MV-4-11 (cell line): ENCODE data around the gene PRAMEF17.
"Not testable (repeated sequence)": the region's sequence is repeated elsewhere in the genome, so short reads cannot be mapped to it uniquely, and the experiment has no call there.

Experiments
- DNase-seq: peaks from one replicate; lab custom pipeline; 2025; lab: John Stamatoyannopoulos, UW

The PRAMEF17 gene

GRCh38 chr1:13389332-13389731, at the start of gene PRAMEF17:
Gene PRAMEF17, plus strand, starts transcription at chr1:13389632. Its CDS starts 26 bp downstream, at chr1:13389658.
- not testable (repeated sequence) for DNase-seq

GRCh38 chr1:13342496-13342895, 46.9 kb upstream of the PRAMEF17 start:
- not testable (repeated sequence) for DNase-seq

- not testable (repeated sequence) for DNase-seq
Measured at GRCh38 chr1:13347034-13347433, 42.4 kb upstream of the PRAMEF17 start, which contains the start of gene PRAMEF14. Gene PRAMEF14, minus strand, starts transcription at chr1:13347134. Its CDS starts 1,820 bp downstream, at chr1:13345314.

GRCh38 chr1:13353476-13353875, 36.0 kb upstream of the PRAMEF17 start:
- not testable (repeated sequence) for DNase-seq

GRCh38 chr1:13354475-13354874, 35.0 kb upstream of the PRAMEF17 start:
- not testable (repeated sequence) for DNase-seq

GRCh38 chr1:13356774-13357173, 32.7 kb upstream of the PRAMEF17 start:
- peak; percentile 50 for DNase-seq

GRCh38 chr1:13362364-13362763, 27.1 kb upstream of the PRAMEF17 start:
- DNase-seq = not testable (repeated sequence)

GRCh38 chr1:13364928-13365327, 24.5 kb upstream of the PRAMEF17 start:
- not testable (repeated sequence) for DNase-seq

GRCh38 chr1:13366536-13366935, 22.9 kb upstream of the PRAMEF17 start:
- not testable (repeated sequence) for DNase-seq

GRCh38 chr1:13368544-13368943, 20.9 kb upstream of the PRAMEF17 start:
- not testable (repeated sequence) for DNase-seq

GRCh38 chr1:13378983-13379382, 10.4 kb upstream of the PRAMEF17 start:
- not testable (repeated sequence) for DNase-seq

GRCh38 chr1:13380380-13380779, 9.1 kb upstream of the PRAMEF17 start:
- not testable (repeated sequence) for DNase-seq

GRCh38 chr1:13393004-13393403, 3.6 kb downstream of the PRAMEF17 start:
- not testable (repeated sequence) for DNase-seq

- DNase-seq = not testable (repeated sequence)
Measured at GRCh38 chr1:13394761-13395160, 5.3 kb downstream of the PRAMEF17 start.

- not testable (repeated sequence) for DNase-seq
Measured at GRCh38 chr1:13395311-13395710, 5.9 kb downstream of the PRAMEF17 start.

GRCh38 chr1:13407811-13408210, 18.4 kb downstream of the PRAMEF17 start:
- DNase-seq = no peak

- not testable (repeated sequence) for DNase-seq
Measured at GRCh38 chr1:13410150-13410549, 20.7 kb downstream of the PRAMEF17 start, which contains the start of gene PRAMEF20. Gene PRAMEF20, plus strand, starts transcription at chr1:13410450. Its CDS starts 5,905 bp downstream, at chr1:13416355.

- no peak for DNase-seq
Measured at GRCh38 chr1:13430495-13430894, 41.1 kb downstream of the PRAMEF17 start.

- DNase-seq = no peak
Measured at GRCh38 chr1:13432251-13432650, 42.8 kb downstream of the PRAMEF17 start.

GRCh38 chr1:13433694-13434358, 44.4 kb downstream of the PRAMEF17 start:
- DNase-seq = not testable (repeated sequence)

- no peak for DNase-seq
Measured at GRCh38 chr1:13435458-13435857, 46.0 kb downstream of the PRAMEF17 start.

GRCh38 chr1:13439104-13439783, 49.8 kb downstream of the PRAMEF17 start:
- not testable (repeated sequence) for DNase-seq
